Hematopoietic multipotent progenitor cell treated with erythropoietin and hydrocortisone succinate and interleukin-3 and kit ligand, for 15 days (in vitro differentiated cells): ENCODE measurements around the gene CFAP20DC.
A peak's percentile ranks its signal among the peaks of the same experiment; 100 is the strongest.
"Not testable (repeated sequence)": the region's sequence is repeated elsewhere in the genome, so short reads cannot be mapped to it uniquely, and the experiment has no call there.

Experiments used
- DNase-seq: peaks from one replicate; pipeline ENCODE4 v3.0.0-alpha.2; 2015; ENCODE audit warnings: low spot score

CFAP20DC gene

DNA sequence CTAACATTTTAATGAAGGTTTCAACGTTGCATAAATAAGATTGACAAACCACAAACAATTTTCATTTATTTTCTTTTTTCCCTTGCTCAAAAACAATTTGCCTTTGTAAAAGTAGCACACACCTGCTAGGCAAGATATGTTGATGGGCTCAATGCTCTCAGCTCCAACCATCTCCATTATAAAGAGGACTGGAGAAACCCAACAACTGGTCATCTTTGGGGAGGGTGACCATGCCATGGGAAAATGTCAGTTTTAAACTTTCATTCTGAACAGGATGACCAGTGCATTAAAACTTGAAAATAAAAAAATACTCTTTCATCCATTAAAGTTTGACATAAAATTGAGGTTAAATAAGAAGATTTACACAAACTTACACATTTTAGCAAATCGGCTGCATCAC is 183.7 kb downstream of the CFAP20DC start:
- no peak for DNase-seq

DNA sequence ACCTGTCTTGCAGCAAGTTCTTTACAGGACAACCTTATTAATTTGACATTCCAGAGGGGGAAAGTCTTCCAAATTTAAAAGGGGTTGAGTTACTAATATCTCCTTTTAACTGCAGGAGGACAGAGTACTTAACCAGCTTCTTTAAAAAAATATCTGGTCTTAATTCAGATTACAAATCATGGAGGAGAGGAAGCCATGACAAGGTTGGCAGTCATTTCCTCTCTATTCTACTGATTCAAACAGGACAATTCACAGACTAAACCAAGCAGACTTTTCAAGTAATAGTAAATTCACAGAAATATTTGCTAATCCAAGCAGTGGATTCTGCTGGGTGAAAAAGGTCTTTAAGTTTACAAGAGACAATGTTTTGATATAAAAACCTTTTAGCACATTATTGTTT is 185.3 kb downstream of the CFAP20DC start:
- no peak for DNase-seq

DNA sequence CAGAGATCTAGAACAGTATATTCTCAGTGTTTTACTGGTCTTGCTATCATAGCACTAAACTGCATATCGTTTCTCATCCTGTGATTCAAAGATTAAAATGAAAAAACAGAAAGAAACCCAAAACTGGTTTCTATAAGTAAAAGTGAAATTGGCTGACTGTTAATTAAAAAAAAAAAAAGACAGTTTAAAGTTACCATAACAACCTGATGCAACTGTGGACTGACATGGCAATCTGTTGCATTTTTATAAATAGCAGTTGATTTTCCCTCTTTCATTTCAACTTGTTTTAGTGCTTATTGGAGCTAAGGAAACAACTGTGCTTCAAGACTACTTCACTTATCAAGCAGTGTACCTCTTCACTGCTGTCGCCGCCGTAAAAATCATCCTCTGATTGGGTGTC is 186.6 kb downstream of the CFAP20DC start:
- DNase-seq = no peak

- DNase-seq = no peak
Measured at GRCh38 chr3:58861551-58861950, 188.3 kb downstream of the CFAP20DC start.

DNA sequence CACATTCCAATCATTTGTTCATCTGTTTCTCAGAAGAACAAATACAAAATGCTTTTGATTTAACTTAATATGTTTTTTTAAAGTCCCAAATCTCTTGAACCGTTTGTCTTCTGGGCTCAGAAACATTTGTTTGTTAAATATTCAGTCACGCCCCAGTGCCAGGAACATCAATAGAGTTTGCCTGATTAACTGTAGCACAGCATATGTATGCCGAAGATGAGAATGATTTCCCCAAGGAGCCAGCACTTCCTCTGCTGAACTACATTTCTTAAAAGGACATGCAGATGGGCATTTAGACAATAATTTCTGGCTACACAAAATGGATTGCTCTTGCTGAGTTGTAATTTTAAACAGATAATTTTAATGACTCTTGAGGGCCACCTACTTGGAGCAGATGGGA is 191.7 kb downstream of the CFAP20DC start:
- DNase-seq = no peak

DNA sequence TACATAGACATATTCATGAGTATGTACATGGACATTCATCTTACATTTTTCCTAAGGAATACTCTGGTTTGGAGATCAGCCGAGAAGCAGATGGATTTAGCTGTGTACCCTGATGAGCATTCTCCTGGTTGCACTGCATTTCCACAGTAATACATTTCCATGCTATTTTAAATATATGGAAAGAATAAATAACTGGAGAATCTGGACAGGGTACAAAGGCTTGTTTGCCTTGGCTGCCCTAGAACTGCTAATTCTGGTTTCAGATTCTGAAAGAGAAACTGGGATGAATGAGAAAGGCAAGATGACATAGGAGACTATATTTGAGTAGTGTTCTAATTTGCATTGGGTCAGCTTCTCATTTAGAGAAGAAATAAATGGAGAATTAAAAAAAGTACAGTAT is 192.4 kb downstream of the CFAP20DC start:
- no peak for DNase-seq

GRCh38 chr3:58848826-58849225 is 201.0 kb downstream of the CFAP20DC start:
- no peak for DNase-seq

- DNase-seq = not testable (repeated sequence)
Measured at GRCh38 chr3:58842050-58842747, 207.6 kb downstream of the CFAP20DC start.

GRCh38 chr3:58840949-58841348 is 208.9 kb downstream of the CFAP20DC start:
- no peak for DNase-seq

GRCh38 chr3:58839964-58840363 is 209.9 kb downstream of the CFAP20DC start:
- no peak for DNase-seq

DNA sequence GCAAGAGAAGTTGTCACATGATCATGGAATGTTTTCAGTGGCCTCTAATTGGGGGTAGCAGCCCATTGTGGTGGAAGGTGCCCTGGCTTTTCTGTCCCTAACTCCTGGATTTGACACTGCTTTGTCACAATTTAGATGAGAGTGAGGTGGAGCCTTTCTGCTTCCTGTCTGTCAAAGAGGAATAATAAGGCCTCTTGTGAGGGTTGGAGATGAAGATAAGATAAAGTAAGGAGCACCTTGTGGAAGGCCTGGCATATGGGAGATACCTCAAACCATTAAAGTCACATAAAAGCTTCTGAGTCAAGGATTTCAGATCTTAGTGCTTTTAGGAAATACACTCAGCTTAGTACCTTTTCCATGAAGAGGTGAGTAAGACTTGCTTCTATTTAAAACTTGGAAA is 210.6 kb downstream of the CFAP20DC start:
- no peak for DNase-seq

- DNase-seq = no peak
Measured at GRCh38 chr3:58837856-58838255, 212.0 kb downstream of the CFAP20DC start.

GRCh38 chr3:58837141-58837843 is 212.5 kb downstream of the CFAP20DC start:
- no peak for DNase-seq

GRCh38 chr3:58835086-58835485 is 214.7 kb downstream of the CFAP20DC start:
- DNase-seq = no peak

DNA sequence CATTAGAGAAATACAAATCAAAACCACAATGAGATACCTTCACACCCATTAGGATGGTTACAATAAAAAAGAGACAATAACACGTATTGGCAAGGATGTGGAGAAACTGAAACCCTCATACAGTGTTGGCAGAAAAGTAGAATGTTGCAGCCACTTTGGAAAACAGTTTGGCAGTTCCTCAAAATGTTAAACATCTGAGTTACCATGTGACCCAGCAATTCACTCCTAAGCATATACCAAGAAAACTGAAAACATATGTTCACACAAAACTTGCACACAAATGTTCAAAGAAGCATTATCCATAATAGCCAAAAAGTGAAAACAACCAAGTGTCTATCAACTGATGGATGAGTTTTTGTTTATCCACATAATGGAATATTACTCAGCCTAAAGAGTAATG is 216.3 kb downstream of the CFAP20DC start:
- no peak for DNase-seq

- DNase-seq = no peak
Measured at GRCh38 chr3:58829321-58830000, 220.4 kb downstream of the CFAP20DC start.

DNA sequence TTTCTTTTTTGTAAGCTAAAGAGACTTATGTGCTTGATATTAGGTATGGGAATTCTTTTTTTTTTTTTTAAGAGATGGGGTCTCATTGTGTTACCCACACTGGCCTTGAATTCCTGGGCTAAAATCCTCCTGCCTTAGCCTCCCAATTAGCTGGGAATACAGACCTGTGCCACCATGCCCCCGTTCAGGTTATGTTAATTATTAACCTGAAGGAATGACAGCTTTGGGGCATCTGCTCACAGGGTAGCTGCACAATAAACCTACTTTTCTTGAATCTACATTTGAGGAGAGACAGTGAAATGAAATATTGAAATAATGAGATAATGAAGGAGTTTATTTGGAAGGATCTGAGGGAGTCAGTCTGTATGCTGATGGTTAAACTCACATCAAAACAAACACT is 225.0 kb downstream of the CFAP20DC start:
- no peak for DNase-seq

GRCh38 chr3:58824285-58824684 is 225.5 kb downstream of the CFAP20DC start:
- DNase-seq = peak; percentile 3

DNA sequence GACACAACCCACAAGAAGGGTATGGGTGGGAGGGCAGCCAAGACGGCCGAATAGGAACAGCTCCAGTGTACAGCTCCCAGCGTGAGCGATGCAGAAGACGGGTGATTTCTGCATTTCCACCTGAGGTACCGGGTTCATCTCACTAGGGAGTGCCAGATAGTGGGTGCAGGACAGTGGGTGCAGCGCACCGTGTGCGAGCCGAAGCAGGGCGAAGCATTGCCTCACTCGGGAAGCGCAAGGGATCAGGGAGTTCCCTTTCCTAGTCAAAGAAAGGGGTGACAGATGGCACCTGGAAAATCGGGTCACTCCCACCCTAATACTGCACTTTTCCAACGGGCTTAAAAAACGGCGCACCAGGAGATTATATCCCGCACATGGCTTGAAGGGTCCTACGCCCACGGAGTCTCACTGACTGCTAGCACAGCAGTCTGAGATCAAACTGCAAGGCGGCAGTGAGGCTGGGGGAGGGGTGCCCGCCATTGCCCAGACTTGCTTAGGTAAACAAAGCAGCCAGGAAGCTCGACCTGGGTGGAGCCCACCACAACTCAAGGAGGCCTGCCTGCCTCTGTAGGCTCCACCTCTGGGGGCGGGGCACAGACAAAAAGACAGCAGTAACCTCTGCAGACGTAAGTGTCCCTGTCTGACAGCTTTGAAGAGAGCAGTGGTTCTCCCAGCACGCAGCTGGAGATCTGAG is 243.1 kb downstream of the CFAP20DC start:
- DNase-seq = not testable (repeated sequence)

- no peak for DNase-seq
Measured at GRCh38 chr3:58804914-58805313, 244.9 kb downstream of the CFAP20DC start.

GRCh38 chr3:58801541-58801940 is 248.3 kb downstream of the CFAP20DC start:
- no peak for DNase-seq

- DNase-seq = no peak
Measured at GRCh38 chr3:58800940-58801339, 248.9 kb downstream of the CFAP20DC start.

DNA sequence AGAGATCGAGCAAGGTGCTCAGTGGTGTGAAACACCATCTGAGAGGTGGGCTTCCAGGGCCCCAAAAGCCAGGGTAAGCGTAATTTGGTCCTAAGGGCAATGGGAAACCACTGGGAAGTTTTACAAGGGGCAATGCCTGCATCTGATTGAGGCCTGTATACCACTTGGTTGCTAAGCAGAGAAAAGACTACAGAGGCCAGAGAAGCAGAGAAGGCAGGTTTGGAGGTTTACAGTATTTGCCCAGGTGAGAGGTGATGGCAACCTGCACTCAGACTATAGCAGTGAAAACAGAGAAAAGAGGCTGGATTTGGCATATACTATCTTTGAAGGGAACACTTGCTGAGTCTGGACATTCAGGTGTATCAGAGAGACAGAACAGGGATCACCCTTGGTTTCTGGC is 249.8 kb downstream of the CFAP20DC start:
- no peak for DNase-seq
